HG03025 (cell line): ENCODE results near the gene BOD1L1.

Experiments used
- ATAC-seq: cut with Tn5 transposase; IDR thresholded peaks from one replicate; pipeline ENCODE4 v1.9.1; 2021; ENCODE audit warnings: mild to moderate bottlenecking, moderate library complexity; ENCODE audit not compliant: unreplicated experiment, low FRiP score

The BOD1L1 gene

GRCh38 chr4:13527192-13527980 lies 100.1 kb downstream of the BOD1L1 start:
- ATAC-seq: no peak

DNA sequence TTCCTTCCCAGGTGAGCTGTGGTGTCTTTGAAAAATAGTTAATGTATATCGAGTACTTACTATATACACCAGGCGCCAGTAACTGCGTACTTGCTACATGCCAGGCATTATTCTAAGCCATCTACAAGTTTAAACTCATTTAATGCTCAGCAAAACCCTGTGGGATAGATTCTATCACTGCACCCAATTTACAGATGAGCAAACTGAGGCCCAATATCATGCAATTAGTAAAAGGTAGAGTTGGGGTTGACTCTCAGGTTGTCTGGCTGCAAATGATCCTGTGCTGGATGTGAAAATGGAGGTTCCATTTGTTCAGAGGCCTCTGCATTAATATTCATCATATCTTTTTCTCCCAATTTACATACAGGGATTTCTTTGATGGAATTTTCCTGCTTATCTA lies 100.9 kb downstream of the BOD1L1 start:
- no peak for ATAC-seq

DNA sequence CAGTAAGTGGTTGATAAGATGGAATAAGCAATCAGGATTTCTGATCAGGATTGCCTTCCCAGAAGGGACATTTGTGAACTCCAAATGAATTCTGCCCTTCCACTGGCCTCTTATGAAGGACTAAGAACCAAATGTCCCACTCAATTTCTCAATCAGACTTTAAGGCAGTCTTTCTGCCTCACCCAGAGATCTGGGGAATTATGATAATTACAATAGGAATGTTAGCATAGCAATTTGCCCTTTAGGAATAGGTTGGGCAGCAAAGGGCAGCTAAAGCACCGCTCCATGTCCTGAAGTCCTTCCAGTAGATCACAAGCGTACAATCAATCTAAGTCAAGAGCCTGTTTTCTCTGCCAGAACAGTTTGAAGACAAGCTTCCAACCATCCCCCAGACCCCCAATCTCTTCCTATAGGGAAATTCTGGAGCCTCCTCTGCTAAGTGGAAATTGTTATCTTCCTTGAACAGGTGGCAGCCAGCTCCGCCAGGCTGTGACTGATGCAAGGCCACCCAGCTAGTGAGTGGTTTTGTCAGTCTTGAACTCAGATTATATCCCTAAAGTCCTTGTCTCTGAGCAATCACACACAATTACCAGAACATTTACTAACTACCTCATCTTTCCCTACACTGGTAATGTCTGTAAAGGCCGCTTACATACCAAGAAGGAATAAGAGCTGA lies 101.8 kb downstream of the BOD1L1 start:
- ATAC-seq: no peak

DNA sequence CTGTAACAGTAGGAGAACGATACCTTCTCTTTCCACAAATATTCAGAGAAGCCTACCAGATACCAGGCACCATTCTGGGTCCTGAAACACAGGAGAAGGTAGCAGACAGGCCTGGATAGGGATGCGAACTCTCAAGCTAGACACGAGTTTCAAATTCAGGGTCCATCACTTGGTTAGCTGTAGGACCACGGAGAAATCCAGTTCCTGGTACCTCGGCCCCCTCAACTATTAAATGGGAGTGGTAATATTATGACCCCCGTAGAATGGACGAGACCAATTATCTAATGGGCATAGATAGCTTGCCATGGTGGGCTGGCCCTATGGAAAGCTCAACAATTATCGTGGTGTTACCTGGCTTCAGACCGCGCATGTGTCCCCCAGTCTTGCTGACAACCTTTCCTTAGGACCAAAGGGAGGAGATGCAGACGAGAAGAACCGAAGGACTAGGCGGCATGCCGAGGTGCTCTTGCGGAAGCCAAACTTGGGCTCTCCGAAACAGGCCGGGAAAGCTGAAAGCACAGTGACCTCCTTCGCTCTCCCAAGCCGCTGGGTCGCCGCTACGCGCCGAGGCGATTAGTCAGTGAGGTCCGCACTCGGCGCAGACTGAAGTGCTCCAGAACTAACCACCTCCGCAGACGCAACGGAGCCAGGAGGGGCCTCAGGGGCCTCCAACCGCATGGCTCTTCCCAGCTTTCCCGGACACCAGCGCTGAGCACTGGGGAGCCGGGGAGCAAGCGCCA lies 102.9 kb downstream of the BOD1L1 start:
- ATAC-seq: no peak

DNA sequence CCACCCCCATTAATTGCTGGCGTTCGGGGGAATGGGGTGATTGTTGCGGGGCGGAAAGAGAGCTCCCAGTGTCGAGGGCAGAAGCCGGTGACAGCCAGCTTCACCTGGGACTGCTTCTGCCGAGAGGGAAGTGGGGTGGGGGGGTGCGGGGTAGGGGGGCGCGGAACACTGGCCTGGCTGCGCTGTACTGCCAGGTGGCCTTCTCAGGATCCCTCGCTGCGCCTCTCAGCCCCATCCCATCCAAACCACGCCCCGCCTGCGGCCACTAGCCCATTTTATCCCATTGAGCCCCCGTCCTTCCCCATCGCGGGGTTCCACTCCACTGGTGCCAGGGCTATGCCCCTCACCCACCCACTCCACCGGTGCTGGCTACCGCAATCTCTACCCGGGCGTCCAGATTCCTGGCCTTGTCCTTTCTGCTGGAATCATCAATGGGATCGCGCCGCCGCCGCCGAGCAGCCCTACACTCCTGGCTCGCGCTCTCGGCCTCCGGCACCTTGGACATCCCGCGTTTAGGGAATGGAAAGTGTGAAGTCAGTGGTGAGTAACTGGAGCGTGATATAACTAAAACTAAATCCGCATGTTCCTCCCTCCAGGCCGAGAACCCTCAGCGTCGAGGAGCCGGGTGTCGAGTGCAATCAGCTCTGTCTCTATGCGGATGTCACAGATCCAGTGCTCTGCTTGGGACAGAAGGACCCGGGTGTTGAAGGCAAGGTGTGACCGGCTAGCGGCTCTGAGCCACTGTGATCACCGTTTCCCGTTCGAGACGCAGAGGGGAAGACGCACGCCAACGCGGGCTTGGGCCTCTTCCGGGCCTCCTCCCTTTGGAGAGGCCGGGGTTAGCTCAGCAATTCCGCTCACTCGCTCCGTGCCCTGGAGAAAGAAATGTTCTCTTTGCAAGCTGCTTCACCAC lies 103.7 kb downstream of the BOD1L1 start:
- ATAC-seq: no peak

DNA sequence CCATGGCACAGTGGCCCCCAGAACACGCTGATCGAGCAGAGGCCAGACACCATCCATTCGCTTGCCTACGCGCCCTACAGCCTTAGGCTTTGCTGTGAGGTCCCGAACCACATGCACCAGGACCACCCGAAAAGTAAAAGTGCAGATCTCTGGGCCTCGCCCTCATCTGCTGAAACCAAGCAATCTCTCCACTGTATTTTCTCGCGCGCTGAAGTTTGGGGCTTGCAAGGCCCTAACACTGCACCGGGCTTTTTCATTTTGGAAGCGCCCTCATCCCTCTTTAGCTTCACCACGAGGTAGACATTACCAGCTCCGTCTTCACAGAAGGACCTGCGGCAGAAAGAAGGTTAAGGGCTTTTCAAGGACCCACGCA lies 104.4 kb downstream of the BOD1L1 start:
- ATAC-seq: no peak

DNA sequence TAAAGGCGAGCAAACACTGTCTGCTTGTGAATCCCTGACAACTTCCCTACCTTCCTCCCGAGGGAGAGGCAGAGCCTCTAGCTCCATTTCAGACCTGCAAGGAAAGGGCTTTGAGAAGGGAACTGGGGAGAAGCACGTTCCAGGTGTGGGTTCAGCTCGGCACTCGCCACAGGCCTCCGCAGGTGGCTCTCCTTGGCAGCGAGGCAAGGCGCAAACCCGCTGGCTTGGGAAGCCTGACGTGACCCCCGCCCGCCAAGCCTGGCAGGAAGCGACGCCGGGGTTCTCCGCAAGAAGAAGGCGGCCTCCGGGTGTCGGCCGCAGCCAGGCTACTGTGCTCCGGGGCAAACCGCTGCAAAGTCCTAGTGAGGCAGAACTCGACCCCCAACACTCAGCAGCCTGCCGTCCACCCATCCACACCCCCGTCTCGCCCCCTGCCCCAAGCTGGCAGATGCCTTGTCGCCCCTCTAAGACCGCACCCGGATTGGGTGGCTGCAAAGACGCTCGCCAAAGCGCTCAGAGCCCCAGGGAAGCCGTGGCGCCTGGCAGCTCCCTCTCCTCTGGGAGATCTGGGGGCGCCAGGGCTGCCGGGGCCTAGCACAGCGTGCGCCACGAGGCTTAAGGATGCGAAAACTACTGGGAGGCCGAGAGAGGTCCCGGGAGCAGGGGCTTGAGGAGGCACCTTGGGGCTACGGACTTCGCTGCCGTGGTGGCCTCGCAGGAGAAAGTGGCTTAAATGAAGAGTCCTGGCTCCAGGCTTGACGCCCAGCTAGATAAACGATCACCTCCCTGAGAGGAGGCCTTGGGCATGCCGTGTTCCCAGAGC lies 105.0 kb downstream of the BOD1L1 start:
- no peak for ATAC-seq

DNA sequence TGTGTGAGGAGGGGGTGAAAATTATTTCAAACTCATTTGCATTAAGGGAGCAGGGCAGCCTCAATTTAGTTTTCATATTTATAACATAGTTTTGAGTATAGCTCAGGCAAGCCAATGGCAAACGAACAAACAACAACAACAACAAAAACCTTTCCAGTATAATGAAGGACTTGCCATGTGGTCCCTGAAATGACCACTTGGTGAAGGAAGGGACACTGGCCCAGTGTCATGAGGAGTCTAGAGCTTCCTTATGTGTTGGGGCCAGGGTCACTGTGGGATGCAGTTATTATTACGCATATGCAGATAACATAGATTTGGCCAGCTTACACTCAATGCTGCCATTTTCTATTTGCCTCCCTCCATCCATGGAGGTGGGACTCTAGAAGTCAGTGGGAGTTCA lies 106.5 kb downstream of the BOD1L1 start:
- no peak for ATAC-seq
